ENCODE measurements around the gene JAK3. TPM values are rescaled to one million over a fixed set of nuclear protein-coding genes. Genes with fewer than 3 reads are reported as not detected.
A peak's percentile ranks its signal among the peaks of the same experiment; 100 is the strongest.

The JAK3 gene
- total and polyA plus RNA-seq, 2 of the 13 experiments (the other 11 are each of a cell fraction or from before 2014, with no cell fraction given) = 3.4 to 18.6 TPM

- TF ChIP-seq, protein P1, sequence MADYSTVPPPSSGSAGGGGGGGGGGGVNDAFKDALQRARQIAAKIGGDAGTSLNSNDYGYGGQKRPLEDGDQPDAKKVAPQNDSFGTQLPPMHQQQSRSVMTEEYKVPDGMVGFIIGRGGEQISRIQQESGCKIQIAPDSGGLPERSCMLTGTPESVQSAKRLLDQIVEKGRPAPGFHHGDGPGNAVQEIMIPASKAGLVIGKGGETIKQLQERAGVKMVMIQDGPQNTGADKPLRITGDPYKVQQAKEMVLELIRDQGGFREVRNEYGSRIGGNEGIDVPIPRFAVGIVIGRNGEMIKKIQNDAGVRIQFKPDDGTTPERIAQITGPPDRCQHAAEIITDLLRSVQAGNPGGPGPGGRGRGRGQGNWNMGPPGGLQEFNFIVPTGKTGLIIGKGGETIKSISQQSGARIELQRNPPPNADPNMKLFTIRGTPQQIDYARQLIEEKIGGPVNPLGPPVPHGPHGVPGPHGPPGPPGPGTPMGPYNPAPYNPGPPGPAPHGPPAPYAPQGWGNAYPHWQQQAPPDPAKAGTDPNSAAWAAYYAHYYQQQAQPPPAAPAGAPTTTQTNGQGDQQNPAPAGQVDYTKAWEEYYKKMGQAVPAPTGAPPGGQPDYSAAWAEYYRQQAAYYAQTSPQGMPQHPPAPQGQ (CRISPR knock-in tag; IDR thresholded peaks at IDR 0.05; ENCODE audit: borderline replicate concordance) = no peak
- TF ChIP-seq POLR2AphosphoS5 (IDR thresholded peaks at IDR 0.05; ENCODE audit: low read depth, low read length) (peak; percentile 50), POLR2G (IDR thresholded peaks at IDR 0.05; ENCODE audit: low read depth, low read length) (no peak; the same call in 1 of the 2 replicates), PRDM10 (CRISPR knock-in tag; IDR thresholded peaks at IDR 0.05; ENCODE audit: low read depth) (peak; percentile 28; the same call in 1 of the 2 replicates), ZMYM4 (CRISPR knock-in tag; IDR thresholded peaks at IDR 0.05) (no peak), KLF12 (CRISPR knock-in tag; IDR thresholded peaks at IDR 0.05; ENCODE audit: borderline replicate concordance) (no peak), ASH2L (IDR thresholded peaks at IDR 0.05; ENCODE audit: insufficient read length, low read depth, low read length) (peak; percentile 44), CREB1 (IDR thresholded peaks at IDR 0.05) (no peak), CREB1 (CRISPR knock-in tag; IDR thresholded peaks at IDR 0.05) (no peak), KDM2A (CRISPR knock-in tag; IDR thresholded peaks at IDR 0.05; ENCODE audit: borderline replicate concordance, low read depth) (peak; percentile 77), STAG1 (CRISPR knock-in tag; IDR thresholded peaks at IDR 0.05) (no peak), DDIT3 (CRISPR knock-in tag; IDR thresholded peaks at IDR 0.05) (no peak), ZBTB21 (CRISPR knock-in tag; IDR thresholded peaks at IDR 0.05) (no peak), ZFP36L2 (CRISPR knock-in tag; IDR thresholded peaks at IDR 0.05) (no peak), ZNF713 (CRISPR knock-in tag; IDR thresholded peaks at IDR 0.05) (peak; percentile 34; the same call in 1 of the 2 replicates), HMGXB4 (CRISPR knock-in tag; IDR thresholded peaks at IDR 0.05; ENCODE audit: borderline replicate concordance in 1 of 2, low read depth in 1 of 2) (peak; percentile 35 to 48; a peak in 2 of 4 replicates), U2AF2 (IDR thresholded peaks at IDR 0.05; ENCODE audit: low read depth, low read length) (no peak), ZNF576 (CRISPR knock-in tag; IDR thresholded peaks at IDR 0.05) (peak; percentile 78; the same call in 1 of the 2 replicates)
- TF ChIP-seq, protein P2, sequence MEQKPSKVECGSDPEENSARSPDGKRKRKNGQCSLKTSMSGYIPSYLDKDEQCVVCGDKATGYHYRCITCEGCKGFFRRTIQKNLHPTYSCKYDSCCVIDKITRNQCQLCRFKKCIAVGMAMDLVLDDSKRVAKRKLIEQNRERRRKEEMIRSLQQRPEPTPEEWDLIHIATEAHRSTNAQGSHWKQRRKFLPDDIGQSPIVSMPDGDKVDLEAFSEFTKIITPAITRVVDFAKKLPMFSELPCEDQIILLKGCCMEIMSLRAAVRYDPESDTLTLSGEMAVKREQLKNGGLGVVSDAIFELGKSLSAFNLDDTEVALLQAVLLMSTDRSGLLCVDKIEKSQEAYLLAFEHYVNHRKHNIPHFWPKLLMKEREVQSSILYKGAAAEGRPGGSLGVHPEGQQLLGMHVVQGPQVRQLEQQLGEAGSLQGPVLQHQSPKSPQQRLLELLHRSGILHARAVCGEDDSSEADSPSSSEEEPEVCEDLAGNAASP (CRISPR knock-in tag; IDR thresholded peaks at IDR 0.05; ENCODE audit: borderline replicate concordance) = 0 out of 2 replicates have a peak, but pooled peaks have one; percentile 16
Observed at GRCh38 chr19:17794731-17795494, 52.9 kb downstream of the JAK3 start, which contains the start of gene B3GNT3 (continued).
